ENCODE data around the gene ANO9.

- no peak for TF ChIP-seq CTCF (IDR thresholded peaks at IDR 0.05; ENCODE audit: low read length)
- no peak for TF ChIP-seq EZH2 (optimal IDR thresholded peaks at IDR 0.05; ENCODE audit: low read depth, low read length)
Measured at GRCh38 chr11:449889-450808, 8.3 kb upstream of the ANO9 start, which contains the start of gene PTDSS2.
